Measurements from ENCODE around the gene SH2D5.
"Not testable (repeated sequence)": the region's sequence is repeated elsewhere in the genome, so short reads cannot be mapped to it uniquely, and the experiment has no call there.

SH2D5 gene

GRCh38 chr1:20678599-20678998 lies 53.9 kb downstream of the SH2D5 start:
- ATAC-seq, result peak; percentile 79
- Mint-ChIP-seq H3K27ac (peak overlapping the region; percentile 3), H3K36me3 (no peaks in the 10 kb centered on the region), H3K4me3 (peak overlapping the region; percentile 44), H3K4me1 (peaks cover 15% of the 10 kb centered on the region), H3K9me3 (peaks cover 5% of the 10 kb centered on the region), H3K27me3 (peaks cover 9% of the 10 kb centered on the region)

- not testable (repeated sequence) for ATAC-seq, H3K4me3 Mint-ChIP-seq, H3K36me3 Mint-ChIP-seq, H3K27me3 Mint-ChIP-seq, H3K9me3 Mint-ChIP-seq, H3K27ac Mint-ChIP-seq, H3K4me1 Mint-ChIP-seq
Measured at GRCh38 chr1:20673626-20674025, 58.9 kb downstream of the SH2D5 start.

DNA sequence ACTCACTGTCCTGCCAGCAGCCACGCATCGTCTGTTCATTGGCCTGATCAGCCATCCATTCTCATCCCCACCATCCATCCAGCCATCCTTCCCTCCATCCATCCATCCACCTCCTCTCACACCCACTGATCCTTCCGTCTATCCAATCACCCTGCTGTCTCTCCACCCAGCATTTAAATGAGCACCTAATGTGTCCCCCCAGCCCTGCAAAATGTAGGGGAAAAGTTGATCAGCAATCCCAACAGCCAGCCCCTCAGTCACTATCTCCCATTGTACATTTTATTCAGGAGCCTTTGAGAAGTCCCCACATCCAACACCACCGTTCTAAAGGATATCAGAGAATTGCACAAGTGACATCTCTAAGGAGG lies 60.3 kb downstream of the SH2D5 start:
- H3K4me1 Mint-ChIP-seq, result no peaks in the 10 kb centered on the region
- no peak for ATAC-seq
- H3K27me3 Mint-ChIP-seq, result no peaks in the 10 kb centered on the region
- no peak overlapping the region for H3K4me3 Mint-ChIP-seq
- H3K27ac Mint-ChIP-seq, result no peak overlapping the region
- no peaks in the 10 kb centered on the region for H3K9me3 Mint-ChIP-seq
- H3K36me3 Mint-ChIP-seq, result no peaks in the 10 kb centered on the region

GRCh38 chr1:20670936-20671335 lies 61.6 kb downstream of the SH2D5 start:
- Mint-ChIP-seq H3K27me3 (no peaks in the 10 kb centered on the region), H3K4me1 (peaks cover 5% of the 10 kb centered on the region), H3K9me3 (no peaks in the 10 kb centered on the region), H3K4me3 (no peak overlapping the region), H3K36me3 (no peaks in the 10 kb centered on the region), H3K27ac (no peak overlapping the region)
- ATAC-seq, result no peak
